HG02763 (cell line): ENCODE data around the gene DLEU7.

Experiments
- ATAC-seq: cut with Tn5 transposase; IDR thresholded peaks from one replicate; pipeline ENCODE4 v1.9.1; 2021; ENCODE audit warnings: mild to moderate bottlenecking, moderate library complexity; ENCODE audit not compliant: unreplicated experiment

DLEU7 gene

GRCh38 chr13:50797091-50797490, 46.4 kb downstream of the DLEU7 start:
- ATAC-seq: no peak

- ATAC-seq: no peak
Observed at GRCh38 chr13:50796463-50796862, 47.0 kb downstream of the DLEU7 start.

GRCh38 chr13:50794226-50794625, 49.3 kb downstream of the DLEU7 start:
- no peak for ATAC-seq

- ATAC-seq: no peak
Observed at GRCh38 chr13:50793026-50793425, 50.5 kb downstream of the DLEU7 start.

DNA sequence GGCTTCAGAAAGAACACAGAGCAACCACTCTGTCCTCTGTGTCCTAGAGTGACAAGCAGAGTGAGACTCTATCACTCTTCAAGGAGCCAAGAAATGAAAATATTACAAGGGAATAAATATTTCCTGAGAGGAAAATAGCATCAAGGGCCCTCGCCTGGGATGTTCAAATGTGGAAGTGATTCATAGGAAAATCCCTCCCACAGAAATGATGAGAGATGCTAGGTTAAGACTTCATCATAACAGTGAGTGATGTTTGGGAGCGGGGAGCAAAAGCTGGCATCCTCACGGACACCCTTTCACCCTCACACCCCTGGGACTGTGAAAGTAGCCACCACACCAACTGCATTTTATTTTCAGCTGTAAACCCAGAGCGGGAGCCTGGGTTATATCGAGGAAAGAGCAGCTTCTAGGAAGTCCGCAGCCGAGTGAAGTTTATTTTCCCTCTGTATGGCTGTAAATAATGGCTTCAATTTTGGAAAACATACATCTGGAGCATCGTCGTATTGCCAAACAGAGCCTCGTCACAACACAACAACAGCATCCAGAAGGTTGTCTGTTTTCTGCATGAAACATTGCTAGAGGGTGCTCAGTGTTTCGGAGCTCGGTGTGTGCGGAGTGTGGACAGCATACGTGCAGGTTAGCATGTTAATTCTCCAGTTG, 54.8 kb downstream of the DLEU7 start:
- no peak for ATAC-seq

- no peak for ATAC-seq
Observed at GRCh38 chr13:50787316-50788195, 55.9 kb downstream of the DLEU7 start.

- no peak for ATAC-seq
Observed at GRCh38 chr13:50783717-50784290, 59.7 kb downstream of the DLEU7 start.

GRCh38 chr13:50783066-50783465, 60.4 kb downstream of the DLEU7 start:
- ATAC-seq: no peak

GRCh38 chr13:50780201-50781015, 63.1 kb downstream of the DLEU7 start:
- no peak for ATAC-seq

- ATAC-seq: no peak
Observed at GRCh38 chr13:50779443-50780200, 63.9 kb downstream of the DLEU7 start.
